Measurements from ENCODE around the gene P2RY2. TPM values are rescaled to one million over a fixed set of nuclear protein-coding genes. Genes with fewer than 3 reads are reported as not detected.

P2RY2 gene
- 18.3 TPM for total RNA-seq

GRCh38 chr11:73218106-73218829 is at the start of gene P2RY2:
Gene P2RY2 (plus strand): TSS chr11:73218281. CDS start chr11:73234160, 15,879 bp downstream.
- Histone ChIP-seq H3K9me3 (no peaks in the 10 kb centered on the region), H3K36me3 (no peaks in the 10 kb centered on the region), H3K4me1 (peaks cover 2 to 3% of the 10 kb centered on the region in 2 donors), H3K27ac (peak within 1 kb of the TSS in 1 of 2 donors; percentile 11), H3K4me3 (peak within 1 kb of the TSS; percentile 52 to 71), H3K27me3 (no peaks in the 10 kb centered on the region)
- intact Hi-C loops (cut with DNase I), result loop anchor here (1.0 to 2.0 kb wide), 3 partner anchors 25 to 71 kb away; no protein-coding TSS in a partner anchor
- DNase-seq (ENCODE audit: low spot score in 2 of 2), result peak; percentile 22 to 86
- peak; percentile 66 to 74 (median 69) for TF ChIP-seq CTCF (IDR thresholded peaks at IDR 0.05)

- H3K4me1 ChIP-seq, result peaks cover 6 to 15% of the 10 kb centered on the region in 2 donors
- no peak for TF ChIP-seq CTCF (IDR thresholded peaks at IDR 0.05)
- DNase-seq (ENCODE audit: low spot score in 2 of 2), result no peak
- H3K27me3 ChIP-seq, result no peaks in the 10 kb centered on the region
- no peak overlapping the region for H3K27ac ChIP-seq
- no peaks in the 10 kb centered on the region for H3K9me3 ChIP-seq
- no peak overlapping the region for H3K4me3 ChIP-seq
- intact Hi-C loops (cut with DNase I), result no loop called here
- H3K36me3 ChIP-seq, result no peaks in the 10 kb centered on the region
Measured at GRCh38 chr11:73168925-73169579, 49.0 kb upstream of the P2RY2 start.

- no peak for TF ChIP-seq CTCF (IDR thresholded peaks at IDR 0.05)
- Histone ChIP-seq H3K4me1 (peaks cover 9 to 21% of the 10 kb centered on the region in 2 donors), H3K27me3 (no peaks in the 10 kb centered on the region), H3K4me3 (no peak overlapping the region), H3K27ac (no peak overlapping the region), H3K36me3 (no peaks in the 10 kb centered on the region), H3K9me3 (no peaks in the 10 kb centered on the region)
- intact Hi-C loops (cut with DNase I), result no loop called here
- DNase-seq (ENCODE audit: low spot score in 2 of 2), result no peak
Measured at GRCh38 chr11:73170140-73170539, 47.9 kb upstream of the P2RY2 start.

GRCh38 chr11:73171436-73172161 is 46.5 kb upstream of the P2RY2 start:
- Histone ChIP-seq H3K4me1 (peaks cover 9 to 27% of the 10 kb centered on the region in 2 donors), H3K27me3 (no peaks in the 10 kb centered on the region), H3K27ac (peak overlapping the region in 1 of 2 donors; percentile 43), H3K9me3 (no peaks in the 10 kb centered on the region), H3K4me3 (no peak overlapping the region), H3K36me3 (no peaks in the 10 kb centered on the region)
- no peak for DNase-seq (ENCODE audit: low spot score in 2 of 2)
- intact Hi-C loops (cut with DNase I), result loop anchor here (2.0 kb wide), 1 partner anchor 15 kb away; no protein-coding TSS in a partner anchor
- TF ChIP-seq CTCF (IDR thresholded peaks at IDR 0.05), result no peak

- Histone ChIP-seq H3K4me1 (peaks cover 16 to 40% of the 10 kb centered on the region in 2 donors), H3K36me3 (no peaks in the 10 kb centered on the region), H3K27ac (peak overlapping the region; percentile 91 to 94), H3K9me3 (no peaks in the 10 kb centered on the region), H3K27me3 (no peaks in the 10 kb centered on the region), H3K4me3 (no peak overlapping the region)
- no peak for TF ChIP-seq CTCF (IDR thresholded peaks at IDR 0.05)
- no peak for DNase-seq (ENCODE audit: low spot score in 2 of 2)
- intact Hi-C loops (cut with DNase I), result loop anchor here (1.0 to 2.0 kb wide), 2 partner anchors 16 to 31 kb away; partner anchors contain the start of gene FCHSD2
Measured at GRCh38 chr11:73172992-73173656, 45.0 kb upstream of the P2RY2 start.

All from ascending aorta (tissue), 2 donors.